Transverse colon (tissue), 4 donors: Measurements from ENCODE around the gene IFT22. TPM values are rescaled to one million over a fixed set of nuclear protein-coding genes. Genes with fewer than 3 reads are reported as not detected.
"Not testable (repeated sequence)": the region's sequence is repeated elsewhere in the genome, so short reads cannot be mapped to it uniquely, and the experiment has no call there.

Experiments
- DNase-seq: peaks from one replicate; pipeline ENCODE4 v3.0.0-alpha.2; 2019
- H3K27ac ChIP-seq, 4 donors: fragments of 200-600 bp; sonication (generic); 2 replicates each; pipeline ENCODE4 v1.5.1; 2016 to 2018; ENCODE audit warnings: inconsistent platforms in 4 of 4
- H3K27me3 ChIP-seq: fragments of 200-600 bp; sonication (generic); 2 replicates; pipeline ENCODE4 v1.5.1; 2017; ENCODE audit warnings: inconsistent platforms
- H3K36me3 ChIP-seq, 4 donors: fragments of 200-600 bp; sonication (generic); 2 replicates each; pipeline ENCODE4 v1.5.1; 2017 to 2019; ENCODE audit warnings: inconsistent platforms in 4 of 4
- H3K4me1 ChIP-seq, 4 donors: fragments of 200-600 bp; sonication (generic); 2 replicates each; pipeline ENCODE4 v1.5.1; 2017 to 2020; ENCODE audit warnings: inconsistent platforms in 4 of 4
- H3K4me3 ChIP-seq, 4 donors: fragments of 200-600 bp; sonication (generic); 1 replicate in 1 of 4; 2 replicates in 3 of 4; pipeline versions ENCODE4 v1.5.1 to v1.6.1; 2017 to 2019; ENCODE audit warnings: inconsistent platforms in 4 of 4
- H3K9me3 ChIP-seq, 2 donors: fragments of 200-600 bp; sonication (generic); 2 replicates each; pipeline ENCODE4 v1.5.1; 2017 to 2019; ENCODE audit warnings: inconsistent platforms in 2 of 2
- EP300 ChIP-seq: sonication (generic); formaldehyde crosslinking; IDR thresholded peaks from one replicate; pipeline ENCODE4 v1.6.1; 2017; ENCODE audit warnings: antibody characterized with exemption, low read depth
- POLR2A ChIP-seq: fragments of 450-650 bp; IDR thresholded peaks from one replicate; pipeline ENCODE4 v1.6.1; 2016; ENCODE audit warnings: antibody characterized with exemption, mild to moderate bottlenecking, moderate library complexity
- POLR2AphosphoS5 ChIP-seq, 3 donors: sonication (generic); formaldehyde crosslinking; IDR thresholded peaks; one replicate each; pipeline ENCODE4 v1.6.1; 2016; ENCODE audit warnings: antibody characterized with exemption in 3 of 3
- WGBS, 2 donors: methylation state at CpG; one replicate each; pipeline ENCODE4 v1.1.5; 2018; ENCODE audit warnings: low coverage in 1 of 2; 5-methylcytosine and 5-hydroxymethylcytosine counted together
- in situ Hi-C, 4 donors: fragments of 200-750 bp; cut with MboI; loops; one replicate each; pipeline versions ENCODE4 v1.15.0 to v1.15.1; 2017; ENCODE audit warnings: low sequenced_read_pairs in 3 of 4, low pct_ligation_motif_present in 1 of 4, low pct_unique_long_range_greater_than_20kb in 1 of 4
- intact Hi-C: fragments of 100-400 bp; cut with DNase I; formaldehyde crosslinking; loops from one replicate; pipeline ENCODE4 v1.15.1; 2023; ENCODE audit warnings: low total_unique reads
- total RNA-seq, 4 donors: library from RNA; depleted of rRNA; stranded (reverse); fragments of >200 nt; gene quantifications; one replicate each; pipeline ENCODE4 v1.1.0, GENCODE V29; 2016
- TF ChIP-seq, protein P1 (sequence below), 5 experiments: fragments of 200-600 bp in 3 of 5; fragments of 450-650 bp in 2 of 5; sonication (generic) in 3 of 5; IDR thresholded peaks; 1 replicate in 2 of 5; 2 replicates in 3 of 5; pipeline ENCODE4 v1.5.1; 2016 to 2017; ENCODE audit warnings: antibody characterized with exemption in 5 of 5, inconsistent platforms in 3 of 5, mild to moderate bottlenecking in 2 of 5, moderate library complexity in 1 of 5

The IFT22 gene
- total RNA-seq, 4 donors from 2014 or later: 9.4 to 30.6 (median 11.3) TPM

DNA sequence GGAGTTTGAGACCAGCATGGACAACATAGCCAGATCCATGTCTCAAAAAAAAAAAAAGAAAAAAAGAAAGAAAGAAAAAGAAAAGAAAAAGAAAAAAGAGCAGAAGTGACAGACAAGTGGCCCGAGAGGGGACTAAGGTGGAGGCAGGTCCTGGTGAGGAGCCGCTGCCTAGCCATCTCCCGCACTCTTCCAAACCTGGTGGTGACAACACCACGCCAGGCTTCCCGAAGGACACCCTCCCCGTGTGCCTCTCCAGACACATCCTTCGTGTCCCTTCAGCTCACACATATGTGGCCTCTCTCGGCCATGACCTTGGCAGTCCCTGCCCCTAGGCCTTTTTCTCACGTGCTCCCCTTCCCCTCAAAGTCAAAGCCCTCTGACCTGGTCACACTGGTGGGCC, 36.4 kb downstream of the IFT22 start:
- TF ChIP-seq EP300 (no peak), POLR2A (no peak), POLR2AphosphoS5 (IDR thresholded peaks at IDR 0.05) (no peak)
- TF ChIP-seq, protein P1, sequence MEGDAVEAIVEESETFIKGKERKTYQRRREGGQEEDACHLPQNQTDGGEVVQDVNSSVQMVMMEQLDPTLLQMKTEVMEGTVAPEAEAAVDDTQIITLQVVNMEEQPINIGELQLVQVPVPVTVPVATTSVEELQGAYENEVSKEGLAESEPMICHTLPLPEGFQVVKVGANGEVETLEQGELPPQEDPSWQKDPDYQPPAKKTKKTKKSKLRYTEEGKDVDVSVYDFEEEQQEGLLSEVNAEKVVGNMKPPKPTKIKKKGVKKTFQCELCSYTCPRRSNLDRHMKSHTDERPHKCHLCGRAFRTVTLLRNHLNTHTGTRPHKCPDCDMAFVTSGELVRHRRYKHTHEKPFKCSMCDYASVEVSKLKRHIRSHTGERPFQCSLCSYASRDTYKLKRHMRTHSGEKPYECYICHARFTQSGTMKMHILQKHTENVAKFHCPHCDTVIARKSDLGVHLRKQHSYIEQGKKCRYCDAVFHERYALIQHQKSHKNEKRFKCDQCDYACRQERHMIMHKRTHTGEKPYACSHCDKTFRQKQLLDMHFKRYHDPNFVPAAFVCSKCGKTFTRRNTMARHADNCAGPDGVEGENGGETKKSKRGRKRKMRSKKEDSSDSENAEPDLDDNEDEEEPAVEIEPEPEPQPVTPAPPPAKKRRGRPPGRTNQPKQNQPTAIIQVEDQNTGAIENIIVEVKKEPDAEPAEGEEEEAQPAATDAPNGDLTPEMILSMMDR (IDR thresholded peaks at IDR 0.05): no peak
- in situ Hi-C loops: loop anchor here in 1 of 4 donors (25.0 kb wide), 1 partner anchor 148 kb away; the partner anchor contains the start of gene SERPINE1
- Histone ChIP-seq H3K27ac (no peak overlapping the region), H3K9me3 (no peaks in the 10 kb centered on the region), H3K4me3 (no peak overlapping the region), H3K4me1 (peaks cover 0 to 4% (median 2%) of the 10 kb centered on the region in 4 donors), H3K36me3 (no peaks in the 10 kb centered on the region), H3K27me3 (peaks cover 4% of the 10 kb centered on the region)
- no peak for DNase-seq
- 54 to 85% methylated on average over 2 to 9 of the region's 9 CpGs for WGBS, 2 donors
- intact Hi-C loops: no loop called here

DNA sequence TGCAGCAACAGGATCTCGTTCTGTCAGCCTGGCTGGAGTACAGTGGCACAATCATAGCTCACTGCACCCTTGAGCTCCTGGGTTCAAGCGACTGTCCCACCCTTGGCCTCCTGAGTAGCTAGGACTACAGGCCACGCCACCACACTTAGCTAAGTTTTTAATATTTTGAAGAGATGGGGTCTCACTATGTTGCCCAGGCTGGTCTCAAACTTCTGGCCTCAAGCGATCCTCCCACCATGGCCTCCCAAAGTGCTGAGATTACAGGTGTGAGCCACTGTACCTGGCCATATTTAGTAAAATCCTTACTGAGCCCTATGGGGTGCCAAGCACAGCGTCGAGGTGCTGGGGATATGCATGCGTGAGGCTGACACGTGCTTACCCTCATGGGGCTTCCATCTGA, 40.7 kb downstream of the IFT22 start:
- intact Hi-C loops (loop anchor here (5.0 kb wide), 1 partner anchor 139 kb away; no protein-coding TSS in a partner anchor), in situ Hi-C loops (loop anchor here in 1 of 4 donors (25.0 kb wide), 1 partner anchor 144 kb away; the partner anchor contains the start of gene SERPINE1)

DNA sequence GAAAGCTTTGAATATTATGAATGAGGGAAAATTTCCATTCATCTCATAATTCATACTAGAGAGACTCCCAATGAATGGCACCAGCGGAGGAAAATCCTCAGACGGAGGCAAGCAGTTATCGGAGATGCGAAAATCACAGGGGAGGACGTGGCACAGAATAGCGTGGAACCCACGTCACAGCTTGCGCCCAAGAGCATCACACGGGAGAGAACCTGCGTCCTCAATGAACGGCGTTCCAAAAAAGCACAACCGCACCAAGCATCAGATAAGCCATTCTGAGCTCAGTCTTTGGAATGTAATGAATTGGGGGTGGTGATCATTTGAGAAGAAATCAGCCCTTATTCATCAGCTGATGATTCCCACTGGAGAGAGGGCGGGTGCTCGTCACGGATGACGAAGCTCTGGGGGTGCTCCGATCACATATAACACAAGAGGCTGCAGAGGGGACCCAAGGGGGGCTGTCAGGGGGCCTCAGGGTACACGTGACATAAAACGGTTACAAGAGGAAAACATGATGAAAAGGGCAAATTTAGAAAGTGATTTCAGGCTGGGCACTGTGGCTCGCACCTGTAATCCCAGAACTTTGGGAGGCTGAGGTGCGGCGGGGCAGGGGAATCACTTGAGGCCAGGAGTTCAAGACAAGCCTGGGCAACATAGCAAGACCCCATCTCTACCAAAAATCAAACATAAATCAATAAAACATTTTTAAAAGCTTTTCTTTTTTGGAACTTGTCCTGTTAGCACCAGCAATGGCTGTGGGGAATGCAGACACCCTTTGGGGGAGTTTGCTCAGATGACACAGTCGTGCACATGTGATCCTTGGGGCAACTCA, 42.9 kb downstream of the IFT22 start:
- H3K4me1 ChIP-seq: peaks cover 0 to 4% (median 2%) of the 10 kb centered on the region in 4 donors
- in situ Hi-C loops: loop anchor here in 1 of 4 donors (10.0 to 25.0 kb wide), 2 partner anchors 84 to 141 kb away; partner anchors contain the start of gene SERPINE1
- H3K9me3 ChIP-seq: no peaks in the 10 kb centered on the region
- H3K4me3 ChIP-seq: no peak overlapping the region
- no peaks in the 10 kb centered on the region for H3K36me3 ChIP-seq
- peaks cover 8% of the 10 kb centered on the region for H3K27me3 ChIP-seq
- WGBS, 2 donors: 85 to 89% methylated on average over 13 to 24 of the region's 24 CpGs
- no peak for DNase-seq
- TF ChIP-seq, protein P1 (IDR thresholded peaks at IDR 0.05): no peak
- TF ChIP-seq POLR2AphosphoS5 (IDR thresholded peaks at IDR 0.05) (no peak), EP300 (no peak), POLR2A (no peak)
- no peak overlapping the region for H3K27ac ChIP-seq
- intact Hi-C loops: no loop called here

More for the DNA sequence above, 40.7 kb downstream of the IFT22 start:
- not testable (repeated sequence) for H3K9me3 ChIP-seq, H3K4me1 ChIP-seq, DNase-seq, H3K27me3 ChIP-seq, H3K36me3 ChIP-seq, H3K27ac ChIP-seq, H3K4me3 ChIP-seq
- WGBS, 2 donors: 87% methylated on average over 8 of the region's 8 CpGs; no CpG with 5 or more reads in 1 of the 2 donors

DNA sequence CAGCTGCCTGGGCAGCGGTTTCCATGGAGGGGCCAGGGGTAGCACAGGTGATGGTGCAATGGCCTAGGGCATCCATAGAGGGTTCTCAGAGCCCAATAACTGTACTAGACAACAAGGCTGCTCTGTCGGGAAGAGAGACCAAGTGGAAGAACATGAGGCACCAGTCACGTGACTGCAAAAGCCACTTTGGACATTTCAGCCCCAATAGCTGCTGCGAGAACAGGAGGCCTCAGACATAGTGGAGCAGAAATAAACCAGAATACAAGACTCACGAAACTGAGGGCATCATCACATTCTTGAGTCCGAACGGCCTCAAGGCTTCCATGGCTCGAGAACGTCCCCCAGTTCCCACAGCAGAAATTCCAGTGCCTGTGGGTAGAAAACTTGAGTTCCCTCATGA, 44.5 kb downstream of the IFT22 start:
- intact Hi-C loops (no loop called here), in situ Hi-C loops (loop anchor here in 1 of 4 donors (10.0 to 25.0 kb wide), 2 partner anchors 82 to 140 kb away; partner anchors contain the start of gene SERPINE1)
- Histone ChIP-seq H3K4me1 (no peaks in the 10 kb centered on the region), H3K9me3 (no peaks in the 10 kb centered on the region), H3K27me3 (peaks cover 4% of the 10 kb centered on the region), H3K27ac (no peak overlapping the region), H3K36me3 (no peaks in the 10 kb centered on the region), H3K4me3 (no peak overlapping the region)
- no peak for DNase-seq
- no peak for TF ChIP-seq POLR2A
- no peak for TF ChIP-seq POLR2AphosphoS5 (IDR thresholded peaks at IDR 0.05)
- TF ChIP-seq, protein P1 (IDR thresholded peaks at IDR 0.05): no peak
- no peak for TF ChIP-seq EP300
- 73 to 86% methylated on average over 4 to 9 of the region's 9 CpGs for WGBS, 2 donors
